GM21786 (cell line): Measurements from ENCODE around the gene LRRC2.
"Not testable (repeated sequence)": the region's sequence is repeated elsewhere in the genome, so short reads cannot be mapped to it uniquely, and the experiment has no call there.

Experiments
- ATAC-seq: cut with Tn5 transposase; IDR thresholded peaks from one replicate; pipeline ENCODE4 v1.9.1; 2021; ENCODE audit not compliant: unreplicated experiment

LRRC2 gene

GRCh38 chr3:46558184-46559043 is 7.7 kb downstream of the LRRC2 start:
- ATAC-seq, result peak; percentile 80

- no peak for ATAC-seq
These were observed 8.3 kb downstream of the LRRC2 start for GRCh38 chr3:46557814-46558183.

- no peak for ATAC-seq
These were observed 12.9 kb downstream of the LRRC2 start for GRCh38 chr3:46553154-46553553.

GRCh38 chr3:46552538-46552937 is 13.6 kb downstream of the LRRC2 start:
- ATAC-seq, result no peak

- no peak for ATAC-seq
These were observed 14.5 kb downstream of the LRRC2 start for GRCh38 chr3:46551615-46552014.

- no peak for ATAC-seq
These were observed 16.1 kb downstream of the LRRC2 start for GRCh38 chr3:46549989-46550388.

GRCh38 chr3:46549408-46549904 is 16.6 kb downstream of the LRRC2 start:
- ATAC-seq, result no peak

GRCh38 chr3:46548611-46549010 is 17.5 kb downstream of the LRRC2 start:
- not testable (repeated sequence) for ATAC-seq

GRCh38 chr3:46546896-46547440 is 19.1 kb downstream of the LRRC2 start:
- no peak for ATAC-seq

GRCh38 chr3:46545818-46546630 is 20.1 kb downstream of the LRRC2 start:
- ATAC-seq, result no peak

GRCh38 chr3:46544771-46545503 is 21.2 kb downstream of the LRRC2 start:
- ATAC-seq, result no peak

- ATAC-seq, result no peak
These were observed 23.3 kb downstream of the LRRC2 start for GRCh38 chr3:46542801-46543201.

- no peak for ATAC-seq
These were observed 23.8 kb downstream of the LRRC2 start for GRCh38 chr3:46542344-46542743.

- ATAC-seq, result no peak
These were observed 24.3 kb downstream of the LRRC2 start for GRCh38 chr3:46541835-46542234.

- ATAC-seq, result no peak
These were observed 25.6 kb downstream of the LRRC2 start for GRCh38 chr3:46540550-46540949.

GRCh38 chr3:46539443-46540005 is 26.6 kb downstream of the LRRC2 start:
- no peak for ATAC-seq

GRCh38 chr3:46538803-46539442 is 27.2 kb downstream of the LRRC2 start:
- ATAC-seq, result peak; percentile 76

GRCh38 chr3:46538425-46538802 is 27.7 kb downstream of the LRRC2 start:
- ATAC-seq, result not testable (repeated sequence)

- ATAC-seq, result no peak
These were observed 28.3 kb downstream of the LRRC2 start for GRCh38 chr3:46537779-46538178.

GRCh38 chr3:46537316-46537715 is 28.8 kb downstream of the LRRC2 start:
- ATAC-seq, result no peak
